ENCODE data around the gene GHRL.
A peak's percentile ranks its signal among the peaks of the same experiment; 100 is the strongest.
"Not testable (repeated sequence)": the region's sequence is repeated elsewhere in the genome, so short reads cannot be mapped to it uniquely, and the experiment has no call there.

GHRL gene

DNA sequence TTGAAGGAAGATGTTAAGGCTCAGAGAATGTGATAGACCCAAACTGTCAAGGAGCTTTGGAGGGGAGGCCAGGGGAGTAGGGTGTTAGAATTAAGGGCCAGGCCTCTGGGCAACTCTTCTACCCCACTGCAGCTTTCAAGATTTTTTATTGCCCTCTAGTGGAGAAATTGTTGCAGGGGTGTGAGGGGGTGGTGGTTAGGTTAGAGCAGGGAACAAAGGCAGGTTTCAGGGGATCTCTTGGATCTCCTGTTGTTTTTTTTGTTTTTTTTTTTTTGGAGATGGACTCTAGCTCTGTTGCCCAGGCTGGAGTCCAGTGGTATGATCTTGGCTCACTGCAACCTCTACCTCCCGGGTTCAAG, 29.6 kb upstream of the GHRL start:
- FAIRE-seq, result no peak

DNA sequence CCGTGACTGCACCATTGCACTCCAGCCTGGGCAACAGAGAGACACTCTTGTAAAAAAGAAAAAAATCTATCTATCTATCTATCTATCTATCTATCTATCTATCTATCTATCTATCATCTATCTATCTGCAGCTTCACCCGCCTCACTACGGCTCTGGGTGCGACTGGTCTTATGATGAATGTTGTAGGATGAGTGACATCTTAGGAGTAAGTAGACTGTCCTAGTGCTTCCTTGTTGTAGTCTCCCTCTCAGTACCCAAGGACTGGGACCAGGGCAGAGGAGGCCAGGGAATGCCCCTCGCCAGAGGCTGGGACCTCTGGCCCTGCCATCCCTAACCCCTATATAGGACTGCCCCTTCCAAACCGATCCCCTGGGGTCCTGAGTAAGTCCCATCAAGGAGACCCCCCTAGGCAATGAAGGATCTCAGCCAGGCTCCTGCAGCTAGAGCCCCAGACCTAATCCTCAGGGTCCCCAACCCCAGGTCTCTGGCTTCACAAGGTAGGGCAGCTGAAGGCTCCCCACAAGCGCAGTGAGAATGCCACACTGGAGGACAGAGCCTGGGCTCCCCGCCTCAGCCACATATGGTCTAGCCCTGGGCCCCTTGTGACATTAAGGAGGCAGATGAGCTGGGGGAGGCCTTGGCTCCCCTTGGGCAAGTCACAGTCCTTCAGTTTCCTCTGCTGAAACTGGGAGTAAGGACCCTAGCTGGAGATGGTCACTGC, 29.0 kb upstream of the GHRL start:
- no peak for FAIRE-seq

DNA sequence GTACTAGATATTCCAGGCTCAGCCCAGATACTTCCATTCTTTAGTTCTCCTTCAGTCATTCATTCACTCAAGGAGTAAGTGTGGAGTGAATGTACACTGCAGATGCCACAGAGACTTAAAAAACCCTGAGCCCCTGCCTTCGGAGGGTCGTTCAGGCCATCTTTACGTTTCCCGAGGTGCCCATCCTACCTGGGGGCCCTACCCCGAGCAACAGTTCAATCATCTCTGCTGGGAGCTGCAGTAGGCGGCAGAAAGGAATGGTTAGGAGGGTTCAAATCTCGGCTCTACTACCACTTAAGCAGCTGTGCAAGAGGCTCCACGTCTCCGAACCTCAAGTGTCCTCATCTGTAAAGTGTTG, 27.6 kb upstream of the GHRL start:
- no peak for FAIRE-seq

DNA sequence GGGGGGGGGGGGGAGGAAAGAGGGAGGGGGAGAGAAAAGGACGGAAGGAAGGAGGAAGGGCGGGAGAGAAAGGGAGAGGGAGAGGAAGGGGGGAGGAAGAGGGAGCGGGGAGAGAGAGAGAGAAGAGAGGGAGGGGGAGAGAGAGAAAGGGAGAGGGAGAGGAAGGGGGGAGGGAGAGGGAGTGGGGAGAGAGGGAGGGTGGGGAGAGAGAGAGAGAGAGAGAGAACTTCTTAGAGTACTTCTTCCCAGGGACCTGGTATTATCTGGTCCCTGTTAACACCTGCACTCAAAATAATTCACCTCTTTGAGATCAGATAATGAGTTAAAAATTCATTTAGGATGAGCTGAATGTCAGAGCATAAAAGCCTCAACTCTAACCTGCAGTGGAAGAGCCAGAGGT, 27.1 kb upstream of the GHRL start:
- no peak for FAIRE-seq

DNA sequence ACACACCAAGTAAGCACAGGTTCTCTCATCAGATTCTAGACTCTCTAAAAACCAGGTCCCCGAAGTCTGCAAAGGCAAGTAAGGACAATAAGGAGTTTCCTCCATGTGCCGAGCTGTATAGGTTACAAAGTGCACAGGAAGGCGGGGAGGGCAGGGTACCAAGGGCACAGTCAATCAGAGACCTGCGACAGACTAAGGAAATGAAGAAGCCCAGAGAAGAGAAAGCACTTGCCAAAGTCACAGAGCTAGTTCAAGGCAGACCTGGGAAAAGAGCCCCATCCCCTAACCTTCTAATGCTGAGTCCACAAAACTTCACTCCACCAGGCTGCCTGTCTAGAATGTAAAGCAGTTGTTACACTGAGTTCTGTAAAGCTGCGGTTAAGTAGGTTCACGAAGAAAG, 26.5 kb upstream of the GHRL start:
- no peak for FAIRE-seq

DNA sequence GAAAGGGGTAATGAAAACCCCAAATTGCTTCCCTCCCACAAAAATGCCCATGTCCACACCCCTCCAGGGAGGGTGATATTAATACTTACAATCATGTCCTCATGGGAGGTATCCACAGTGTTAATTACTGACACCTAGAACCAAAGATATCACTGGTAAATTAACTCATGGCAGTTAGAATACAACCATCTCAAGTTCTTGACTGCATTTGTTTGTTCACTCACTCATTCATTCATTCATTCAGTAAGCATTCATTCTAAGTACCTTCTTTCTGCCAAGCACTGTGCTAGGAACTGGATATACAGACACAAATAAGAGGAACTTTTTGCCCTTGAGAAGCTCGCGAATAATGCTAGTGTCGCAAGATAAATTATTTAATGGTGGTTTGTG, 25.2 kb upstream of the GHRL start:
- no peak for FAIRE-seq

DNA sequence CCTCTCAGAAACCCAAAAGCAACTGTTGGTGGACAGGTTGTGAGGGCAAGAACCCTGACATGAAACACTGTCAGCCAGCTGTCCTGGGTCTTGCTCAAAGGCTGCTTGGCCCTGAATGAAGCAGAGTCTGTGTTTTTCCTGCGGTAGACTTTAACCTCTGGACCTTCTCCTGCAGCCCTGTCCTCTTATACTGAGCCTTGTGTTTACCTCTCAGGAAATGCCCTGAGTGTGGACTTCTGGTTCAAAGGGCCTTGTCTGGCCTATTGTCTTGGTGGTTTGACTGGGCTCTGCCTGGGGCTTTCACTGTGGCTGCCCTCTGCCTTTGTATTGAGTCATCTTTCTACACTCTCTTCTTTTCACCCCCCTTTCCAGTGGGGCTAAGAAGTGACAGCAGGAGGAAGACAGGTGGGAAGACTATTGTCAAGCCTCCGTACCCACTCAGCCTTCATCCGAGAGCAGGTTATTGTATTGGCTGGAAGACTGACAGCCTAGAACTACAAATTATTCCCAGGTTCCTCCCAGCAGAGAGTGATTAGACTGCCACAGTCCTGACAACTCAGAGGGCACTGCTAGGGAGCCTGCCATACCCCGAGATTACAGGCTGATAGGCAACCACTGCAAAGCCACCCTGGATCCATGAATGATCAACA, 24.7 kb upstream of the GHRL start:
- no peak for FAIRE-seq

DNA sequence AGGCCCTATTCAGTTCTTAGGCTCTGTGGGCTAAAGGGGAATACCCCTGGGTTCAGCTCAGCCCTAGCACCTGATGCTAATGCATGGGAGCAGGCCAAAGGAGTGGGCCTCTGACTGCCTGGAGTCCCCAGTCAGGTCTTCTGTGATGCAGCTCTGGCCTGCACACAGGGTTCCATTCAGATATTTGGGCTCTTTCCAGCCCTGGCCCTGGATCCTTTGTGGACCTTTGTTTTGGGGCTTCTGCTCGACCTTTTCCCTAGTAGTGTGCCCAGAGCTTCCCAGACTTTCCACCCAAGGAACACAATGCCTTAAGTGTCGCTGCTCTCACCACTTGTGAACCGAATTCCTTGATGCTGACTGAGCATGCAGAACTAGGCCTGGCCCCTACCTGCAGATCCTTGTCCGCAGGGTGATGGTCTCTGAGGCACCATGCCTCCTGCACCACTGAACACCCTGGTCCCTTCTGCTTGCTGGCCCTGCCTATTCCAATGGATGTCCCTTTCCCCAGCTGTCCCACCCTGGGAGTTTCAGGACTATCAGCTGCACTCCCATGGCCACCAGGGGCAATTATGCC, 23.1 kb upstream of the GHRL start:
- FAIRE-seq, result no peak

DNA sequence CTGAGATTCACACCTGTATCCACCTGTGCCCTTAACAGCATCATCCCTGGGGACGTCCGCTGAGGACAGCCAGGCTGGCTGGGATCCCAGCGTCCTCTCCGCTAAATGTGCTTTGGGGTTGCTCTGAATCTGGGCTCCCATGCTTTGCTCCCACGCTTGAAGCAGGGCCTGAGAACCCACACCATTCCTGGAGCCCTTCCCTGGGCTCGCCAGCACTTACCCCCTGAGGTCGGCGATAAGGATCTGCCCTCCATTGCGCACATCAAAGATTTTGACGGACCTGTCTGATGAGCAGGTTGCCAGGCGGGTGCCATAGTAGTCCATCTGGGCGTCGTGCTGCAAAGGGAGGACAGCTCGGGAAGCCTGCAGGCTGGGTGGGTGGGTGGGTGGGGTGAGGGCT, 22.4 kb upstream of the GHRL start:
- FAIRE-seq, result no peak

DNA sequence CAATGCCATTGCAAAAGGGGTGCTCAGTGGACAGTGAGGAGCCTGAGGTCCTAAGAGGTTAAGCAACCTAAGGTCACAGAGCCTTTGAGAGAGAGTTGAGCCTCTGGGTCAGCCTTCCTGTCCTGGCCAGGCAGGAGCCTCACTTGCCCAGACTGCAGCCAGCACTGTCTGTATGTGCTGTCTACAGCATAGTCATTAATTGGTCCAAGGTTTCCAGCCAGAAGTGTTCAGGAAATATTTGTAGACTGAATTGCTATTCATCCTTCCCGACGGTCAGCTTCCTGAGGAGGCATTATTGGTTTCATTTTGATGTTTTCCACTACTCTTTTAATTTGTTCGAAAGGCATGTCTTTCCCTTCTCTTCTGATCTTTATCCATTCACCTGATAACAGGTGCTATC, 20.1 kb upstream of the GHRL start:
- no peak for FAIRE-seq

DNA sequence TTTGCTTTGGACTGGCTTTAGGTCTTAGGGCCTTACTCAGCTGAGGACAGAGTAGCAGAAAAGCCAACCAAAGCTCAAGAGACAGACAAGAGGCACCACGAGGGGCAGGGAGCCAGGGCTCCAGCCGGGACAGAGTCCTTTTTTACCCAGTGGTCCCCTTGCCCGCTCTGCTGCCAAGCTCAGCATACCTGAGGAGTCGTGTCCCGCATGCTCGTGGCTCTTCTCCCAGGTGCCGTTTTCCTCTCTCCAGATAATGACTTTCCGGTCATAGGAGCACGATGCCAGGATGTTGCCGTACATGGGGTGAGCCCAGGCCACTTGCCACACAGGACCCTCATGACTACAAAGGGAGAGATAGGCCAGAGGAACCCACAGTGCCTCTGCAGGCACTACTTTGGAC, 19.6 kb upstream of the GHRL start:
- FAIRE-seq, result no peak

DNA sequence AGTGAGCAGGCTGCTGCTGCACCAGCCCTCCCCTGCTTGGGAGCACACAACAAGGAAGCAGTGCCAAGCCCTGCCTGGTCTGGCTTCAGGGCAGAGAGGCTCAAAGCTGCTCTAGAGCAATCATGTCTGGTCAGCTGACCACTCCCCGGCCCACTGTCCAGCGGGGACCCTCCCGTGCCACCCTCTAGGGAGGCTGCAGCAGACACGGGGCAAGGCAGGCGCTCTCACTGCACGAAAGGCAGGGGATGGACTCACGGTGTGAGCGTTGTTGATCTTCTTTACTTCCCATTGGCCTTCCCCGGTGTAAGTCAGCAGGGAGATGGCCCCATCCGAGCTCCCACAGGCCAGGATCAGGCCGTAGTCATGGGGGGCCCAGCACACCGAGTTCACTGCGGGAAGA, 19.0 kb upstream of the GHRL start:
- no peak for FAIRE-seq

DNA sequence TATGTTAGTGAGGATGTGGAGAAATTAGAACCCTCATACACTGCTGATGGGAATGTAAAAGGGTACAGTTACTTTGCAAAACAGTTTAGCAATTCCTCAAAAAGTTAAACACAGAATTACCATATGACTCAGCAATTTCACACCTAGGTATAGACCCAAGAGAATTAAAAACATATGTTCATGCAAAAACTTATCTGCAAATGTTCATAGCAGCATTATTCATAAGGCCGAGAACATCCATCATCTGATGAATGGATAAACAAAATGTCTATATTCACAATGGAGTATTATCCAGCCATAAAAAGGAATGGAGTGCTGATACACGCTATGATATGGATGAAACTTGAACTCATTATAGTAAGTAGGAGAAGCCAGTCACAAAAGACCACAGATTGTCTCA, 17.8 kb upstream of the GHRL start:
- no peak for FAIRE-seq

DNA sequence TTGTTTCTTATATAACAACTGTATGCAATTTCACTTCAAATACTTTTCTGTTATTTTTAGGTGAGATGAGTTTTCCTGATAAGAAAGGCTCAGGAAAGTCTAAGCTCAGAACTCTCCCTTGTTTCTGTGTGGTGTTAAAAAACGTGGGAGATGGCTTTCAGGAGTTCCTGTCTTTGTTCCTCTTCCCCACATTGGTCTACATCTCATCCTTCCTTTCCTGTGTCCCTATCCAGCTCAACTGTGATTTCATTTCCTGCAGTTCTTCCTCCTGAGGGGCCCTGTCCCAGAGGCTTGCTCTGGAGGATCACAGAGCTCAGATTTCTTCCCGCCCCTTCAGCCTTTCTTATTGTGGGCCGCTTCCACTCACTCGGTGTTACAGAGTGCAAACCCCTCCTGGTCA, 17.0 kb upstream of the GHRL start:
- FAIRE-seq, result no peak

DNA sequence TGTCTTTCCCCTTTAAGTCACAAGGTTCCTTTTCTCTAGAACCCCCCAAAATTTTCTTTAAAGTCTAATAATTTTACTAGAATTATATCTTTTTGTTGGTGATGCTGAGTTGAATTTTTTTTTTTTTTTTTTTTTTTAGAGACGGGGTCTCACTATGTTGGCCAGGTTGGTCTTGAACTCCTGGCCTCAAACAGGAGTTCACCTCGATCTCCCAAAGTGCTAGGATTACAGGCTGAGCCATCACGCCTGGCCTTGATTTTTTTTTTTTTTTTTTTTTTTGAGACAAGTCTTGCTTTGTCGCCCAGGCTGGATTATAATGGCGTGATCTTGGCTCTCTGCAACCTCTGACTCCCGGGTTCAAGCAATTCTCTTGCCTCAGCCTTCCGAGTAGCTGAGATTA, 15.9 kb upstream of the GHRL start:
- FAIRE-seq, result peak; percentile 45

DNA sequence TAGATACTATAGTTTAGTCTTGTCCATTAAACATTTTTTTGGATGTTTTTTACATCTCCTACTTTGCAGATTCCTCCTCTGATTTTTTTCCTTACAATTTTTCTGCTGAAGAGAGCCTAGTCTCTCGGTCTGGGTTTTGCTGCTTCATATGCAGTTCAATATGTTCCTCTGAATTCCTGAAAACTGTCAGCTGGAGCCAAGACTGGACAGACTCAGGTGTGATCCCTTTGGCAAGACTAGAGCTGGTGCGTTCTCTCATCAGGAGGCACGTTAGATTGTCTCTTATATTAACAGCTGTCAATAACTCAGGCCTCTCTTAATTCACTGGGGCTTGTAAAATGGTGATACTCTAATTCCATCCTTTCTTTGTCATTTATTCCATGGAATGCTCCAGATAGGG, 13.4 kb upstream of the GHRL start:
- no peak for FAIRE-seq

DNA sequence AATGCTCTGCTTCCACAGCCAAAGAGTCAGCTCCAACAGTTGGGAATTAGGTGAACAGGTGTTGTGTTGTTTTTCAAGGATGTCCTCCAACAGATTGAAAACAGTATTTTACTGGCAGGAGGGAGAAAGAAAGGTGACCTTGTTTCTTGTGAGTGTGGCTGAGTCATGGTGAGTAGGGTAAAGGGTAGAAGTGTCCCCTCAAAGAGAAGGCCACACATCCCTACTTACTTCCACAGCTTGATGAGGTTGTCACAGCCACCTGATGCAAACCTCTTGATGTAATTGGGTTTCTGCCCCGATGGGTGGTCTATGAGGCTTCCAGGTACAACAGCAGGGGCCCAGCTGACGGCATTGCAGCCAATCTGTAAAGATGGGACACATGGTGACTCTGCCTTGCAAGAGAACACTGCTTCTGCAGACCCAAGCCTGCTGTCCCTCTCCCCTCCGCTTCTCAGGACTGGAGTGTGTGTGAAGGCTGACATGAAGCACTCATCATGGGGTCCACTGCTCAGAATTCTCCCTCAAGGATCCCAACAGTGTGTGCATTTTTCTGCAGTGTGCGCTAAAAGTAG, 12.7 kb upstream of the GHRL start:
- FAIRE-seq, result no peak

DNA sequence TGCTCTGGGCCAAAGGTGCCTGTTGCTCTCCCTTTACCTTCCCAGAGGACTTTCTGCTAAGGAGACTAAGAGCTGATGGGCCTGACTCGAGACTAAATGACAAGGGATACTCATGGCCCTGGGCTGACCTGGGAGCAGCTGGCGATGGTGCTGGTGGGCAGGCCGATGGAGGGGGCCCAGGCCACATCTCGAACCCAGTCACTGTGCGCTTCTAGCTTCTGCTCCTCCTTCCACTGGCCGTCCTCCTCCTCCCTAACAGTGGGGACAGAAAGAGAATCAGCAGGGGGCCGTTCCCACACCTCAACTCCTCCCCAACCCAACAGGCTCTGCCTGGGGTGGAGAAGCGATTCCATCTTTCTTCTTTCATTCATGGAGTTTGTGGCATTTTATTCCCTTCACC, 12.2 kb upstream of the GHRL start:
- FAIRE-seq, result no peak

DNA sequence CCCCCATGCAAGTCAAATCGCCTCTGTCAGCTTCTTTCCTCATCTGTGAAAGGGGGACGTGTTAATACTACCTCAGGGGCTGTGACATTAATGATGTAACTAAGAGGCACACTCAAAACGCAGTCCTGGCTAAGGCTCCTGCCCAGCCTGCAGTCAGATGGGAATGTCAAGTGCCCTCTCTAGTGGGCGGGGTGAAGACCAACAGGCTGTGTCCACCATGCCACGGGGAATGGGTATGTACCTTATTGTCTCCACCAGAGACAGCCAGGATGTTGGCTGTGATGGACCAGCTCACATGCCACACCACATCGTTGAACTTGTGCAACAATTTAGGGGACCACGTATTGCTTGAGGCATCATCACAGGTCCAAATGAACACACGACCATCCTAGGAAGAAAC, 11.0 kb upstream of the GHRL start:
- FAIRE-seq, result no peak

DNA sequence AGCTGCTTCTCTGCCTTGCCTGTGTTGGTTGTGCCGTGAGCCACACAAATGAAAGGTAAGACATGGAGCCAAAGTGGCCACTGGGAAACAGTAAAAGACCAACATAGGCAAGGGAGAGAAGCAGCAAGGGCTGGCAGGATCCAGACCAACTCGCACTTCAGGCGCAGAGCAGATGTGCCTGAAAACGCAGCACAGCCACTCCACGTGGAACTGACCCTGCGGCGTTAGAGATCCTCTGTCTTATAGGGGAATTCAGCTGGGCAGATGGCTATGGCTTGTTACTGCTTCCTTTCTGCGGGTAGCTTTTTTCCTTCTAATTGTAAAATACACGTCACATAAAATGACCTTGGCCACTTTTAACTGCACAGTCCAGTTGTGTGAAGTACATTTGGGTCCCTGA, 10.4 kb upstream of the GHRL start:
- no peak for FAIRE-seq

DNA sequence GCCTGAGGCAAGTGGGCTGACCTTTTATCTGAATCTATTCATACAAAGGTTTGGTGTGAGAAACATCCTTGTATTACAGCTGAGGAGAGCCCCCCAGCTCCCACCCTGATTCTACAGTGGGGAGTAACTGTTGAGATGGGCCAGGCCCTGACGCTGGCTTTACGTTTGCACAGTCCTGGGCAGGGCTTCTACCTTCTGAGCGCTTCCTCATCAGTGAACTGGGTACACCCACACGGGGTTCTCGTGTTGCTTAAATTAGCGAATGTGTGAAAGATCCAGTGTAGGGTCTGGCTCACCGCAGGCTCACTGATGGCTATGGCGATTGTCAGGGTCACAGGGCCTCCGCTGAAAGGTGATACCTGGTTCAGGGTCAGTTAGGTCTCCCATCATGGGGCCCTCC, 7.3 kb upstream of the GHRL start:
- no peak for FAIRE-seq

DNA sequence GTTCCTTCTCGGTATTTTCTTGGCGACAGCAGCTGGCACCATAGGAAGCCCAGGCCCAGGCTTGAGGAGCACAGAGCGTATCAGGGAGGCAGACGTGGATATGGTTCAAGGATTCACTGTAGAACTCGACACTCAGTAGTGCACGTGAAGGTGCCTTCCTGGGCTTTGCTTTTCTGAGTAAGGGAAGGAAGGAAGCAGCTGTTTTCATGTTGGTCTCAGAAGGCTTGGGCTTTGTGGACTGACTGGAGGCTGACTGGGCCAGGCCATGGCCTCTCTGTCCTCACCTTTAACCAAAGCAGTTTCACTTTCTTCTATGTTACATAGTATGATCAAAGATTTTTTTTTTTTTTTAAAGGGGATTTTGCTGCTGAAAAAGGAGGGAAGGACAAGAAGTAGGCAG, 6.9 kb upstream of the GHRL start:
- FAIRE-seq, result no peak

DNA sequence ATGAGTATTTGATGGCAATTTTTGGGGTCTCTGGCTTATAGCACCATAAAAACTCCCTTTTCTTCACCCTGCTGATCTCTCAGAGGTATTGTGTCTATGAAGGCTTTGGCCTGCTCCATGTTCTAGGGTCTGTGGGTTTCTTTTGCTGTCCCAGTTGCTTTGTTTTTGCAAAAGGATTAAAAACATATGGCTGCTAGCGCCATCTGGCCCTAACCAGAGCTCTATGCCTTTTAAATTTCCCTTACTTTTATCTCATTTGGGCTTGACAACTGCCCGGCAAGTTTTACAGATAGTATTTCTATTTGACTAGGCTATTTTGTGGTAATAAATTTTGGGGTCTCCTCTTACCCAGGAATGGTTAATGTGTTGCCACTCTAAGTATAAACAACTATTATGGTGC, 6.4 kb upstream of the GHRL start:
- no peak for FAIRE-seq

DNA sequence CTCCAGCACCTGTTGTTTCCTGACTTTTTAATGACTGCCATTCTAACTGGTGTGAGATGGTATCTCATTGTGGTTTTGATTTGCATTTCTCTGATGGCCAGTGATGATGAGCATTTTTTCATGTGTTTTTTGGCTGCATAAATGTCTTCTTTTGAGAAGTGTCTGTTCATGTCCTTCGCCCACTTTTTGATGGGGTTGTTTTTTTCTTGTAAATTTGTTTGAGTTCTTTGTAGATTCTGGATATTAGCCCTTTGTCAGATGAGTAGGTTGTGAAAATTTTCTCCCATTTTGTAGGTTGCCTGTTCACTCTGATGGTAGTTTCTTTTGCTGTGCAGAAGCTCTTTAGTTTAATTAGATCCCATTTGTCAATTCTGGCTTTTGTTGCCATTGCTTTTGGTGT, 5.3 kb upstream of the GHRL start:
- FAIRE-seq, result not testable (repeated sequence)

All from endometrium (tissue), 2 donors.